K562 (cell line): Measurements from ENCODE around the gene PRKRIP1. TPM values are rescaled to one million over a fixed set of nuclear protein-coding genes. Genes with fewer than 3 reads are reported as not detected.
A peak's percentile ranks its signal among the peaks of the same experiment; 100 is the strongest.

ENCODE experiments used
- microRNA-seq: library from miRNA; unstranded; fragments of <30 nt; microRNA quantifications from one replicate; pipeline ENCODE4, GENCODE V29; 2018; ENCODE audit warnings: borderline microRNAs expressed
- polyA plus RNA-seq, 8 experiments: library from polyadenylated mRNA; depleted of rRNA in 4 of 8; stranded (reverse) in 5 of 8; unstranded in 3 of 8; fragments of >200 nt; fragmentation: Nextera tagmentation in 2 of 8; fragmentation: Illumina TruSeq in 1 of 8; extraction: Ambion mirVana in 2 of 8; extraction: Trizol in 1 of 8; gene quantifications; 2 replicates each; pipeline versions ENCODE4 v1.2.1 to v1.2.3, GENCODE V29; 2011 to 2014; ENCODE audit warnings: inconsistent platforms in 1 of 8, missing spikeins in 1 of 8
- small RNA-seq: library from RNA; depleted of rRNA; stranded (forward); fragments of <200 nt; gene quantifications from one replicate; pipeline ENCODE3, GENCODE V24; 2014
- total RNA-seq, 7 experiments: library from RNA; depleted of rRNA in 6 of 7; stranded (reverse); fragments of >200 nt in 6 of 7; fragmentation: Illumina TruSeq in 2 of 7; extraction: Trizol in 2 of 7; gene quantifications; 2 replicates each; pipeline versions ENCODE4 v1.2.1 to v1.2.3, GENCODE V29; 2011 to 2021; ENCODE audit warnings: low replicate concordance in 1 of 7

The PRKRIP1 gene
- total and polyA plus RNA-seq, 9 of the 15 experiments (the other 6 are each of a cell fraction or from before 2014, with no cell fraction given): 14.9 to 52.1 (median 19.8) TPM

Small RNA genes lying within 50 kb of the gene (microRNA-seq; reads per million reads assigned to microRNA genes)
- gene MIR4467: not detected
- gene MIR5090: 2.5 reads per million, percentile 31 among the genes with 10 or more reads in this experiment
- not detected for gene MIR548O

Small RNA genes lying within 50 kb of the gene (small RNA-seq; reads per million reads assigned to genes)
- gene AC091390.4 (not detected), gene MIR548O (not detected)

Other genes with a start within 250 kb of the PRKRIP1 start
Only the 7 nearest of the 12 such genes appear.
- 0.68 TPM in 1 of 2 replicates, not detected in the other for gene SH2B2, start 109.5 kb upstream of the PRKRIP1 start, total RNA-seq (2014; rRNA removed)
- not detected in 2 replicates for gene SH2B2, start 109.5 kb upstream of the PRKRIP1 start, total RNA-seq (2014; rRNA removed; fragmentation: Illumina TruSeq; extraction: Trizol)
- 0.08 TPM in 1 of 2 replicates, not detected in the other for gene SH2B2, start 109.5 kb upstream of the PRKRIP1 start, total RNA-seq (2015; rRNA removed; fragmentation: Illumina TruSeq; extraction: Trizol)
- gene SH2B2, start 109.5 kb upstream of the PRKRIP1 start, total RNA-seq (2021): 0.34 and 0.89 TPM in 2 replicates
- 0.03 and 0.07 TPM in 2 replicates for gene SH2B2, start 109.5 kb upstream of the PRKRIP1 start, polyA plus RNA-seq (2011; rRNA removed)
- gene SH2B2, start 109.5 kb upstream of the PRKRIP1 start, polyA plus RNA-seq (2014; fragmentation: Illumina TruSeq; extraction: Trizol): 0.07 and 0.08 TPM in 2 replicates
- not detected for gene SH2B2, start 109.5 kb upstream of the PRKRIP1 start, polyA plus RNA-seq (2014; fragmentation: Nextera tagmentation; extraction: Ambion mirVana)
- 0.07 and 0.12 TPM in 2 replicates for gene SH2B2, start 109.5 kb upstream of the PRKRIP1 start, polyA plus RNA-seq (2014; rRNA removed)
- gene SPDYE6, start 39.9 kb upstream of the PRKRIP1 start, total RNA-seq (2014; rRNA removed): not detected in 2 replicates
- not detected in 2 replicates for gene SPDYE6, start 39.9 kb upstream of the PRKRIP1 start, total RNA-seq (2014; rRNA removed; fragmentation: Illumina TruSeq; extraction: Trizol)
- not detected in 2 replicates for gene SPDYE6, start 39.9 kb upstream of the PRKRIP1 start, total RNA-seq (2015; rRNA removed; fragmentation: Illumina TruSeq; extraction: Trizol)
- not detected in 2 replicates for gene SPDYE6, start 39.9 kb upstream of the PRKRIP1 start, total RNA-seq (2021)
- not detected in 2 replicates for gene SPDYE6, start 39.9 kb upstream of the PRKRIP1 start, polyA plus RNA-seq (2011; rRNA removed)
- gene SPDYE6, start 39.9 kb upstream of the PRKRIP1 start, polyA plus RNA-seq (2014; fragmentation: Illumina TruSeq; extraction: Trizol): not detected in 2 replicates
- gene SPDYE6, start 39.9 kb upstream of the PRKRIP1 start, polyA plus RNA-seq (2014; fragmentation: Nextera tagmentation; extraction: Ambion mirVana): under 1 TPM; 0.24 to 0.35 TPM
- gene SPDYE6, start 39.9 kb upstream of the PRKRIP1 start, polyA plus RNA-seq (2014; rRNA removed): not detected in 2 replicates
- 18.3 and 23.1 TPM in 2 replicates for gene ORAI2, start 37.2 kb downstream of the PRKRIP1 start, total RNA-seq (2014; rRNA removed)
- 4.0 and 4.1 TPM in 2 replicates for gene ORAI2, start 37.2 kb downstream of the PRKRIP1 start, total RNA-seq (2014; rRNA removed; fragmentation: Illumina TruSeq; extraction: Trizol)
- gene ORAI2, start 37.2 kb downstream of the PRKRIP1 start, total RNA-seq (2015; rRNA removed; fragmentation: Illumina TruSeq; extraction: Trizol): 9.0 and 9.2 TPM in 2 replicates
- 23.5 and 27.7 TPM in 2 replicates for gene ORAI2, start 37.2 kb downstream of the PRKRIP1 start, total RNA-seq (2021)
- gene ORAI2, start 37.2 kb downstream of the PRKRIP1 start, polyA plus RNA-seq (2011; rRNA removed): 14.3 and 16.0 TPM in 2 replicates
- 7.7 and 18.6 TPM in 2 replicates for gene ORAI2, start 37.2 kb downstream of the PRKRIP1 start, polyA plus RNA-seq (2014; fragmentation: Illumina TruSeq; extraction: Trizol)
- gene ORAI2, start 37.2 kb downstream of the PRKRIP1 start, polyA plus RNA-seq (2014; fragmentation: Nextera tagmentation; extraction: Ambion mirVana): 1 to 10 TPM; 1.1 to 2.0 TPM
- gene ORAI2, start 37.2 kb downstream of the PRKRIP1 start, polyA plus RNA-seq (2014; rRNA removed): 16.7 and 18.9 TPM in 2 replicates
- 21.4 and 41.5 TPM in 2 replicates for gene ALKBH4, start 68.5 kb downstream of the PRKRIP1 start, total RNA-seq (2014; rRNA removed)
- gene ALKBH4, start 68.5 kb downstream of the PRKRIP1 start, total RNA-seq (2014; rRNA removed; fragmentation: Illumina TruSeq; extraction: Trizol): 5.7 and 7.2 TPM in 2 replicates
- 13.5 and 15.2 TPM in 2 replicates for gene ALKBH4, start 68.5 kb downstream of the PRKRIP1 start, total RNA-seq (2015; rRNA removed; fragmentation: Illumina TruSeq; extraction: Trizol)
- 18.5 and 19.6 TPM in 2 replicates for gene ALKBH4, start 68.5 kb downstream of the PRKRIP1 start, total RNA-seq (2021)
- 4.6 and 4.7 TPM in 2 replicates for gene ALKBH4, start 68.5 kb downstream of the PRKRIP1 start, polyA plus RNA-seq (2011; rRNA removed)
- 7.1 and 10.0 TPM in 2 replicates for gene ALKBH4, start 68.5 kb downstream of the PRKRIP1 start, polyA plus RNA-seq (2014; fragmentation: Illumina TruSeq; extraction: Trizol)
- 10 to 100 TPM in 1 of 2 experiments, 1 to 10 TPM in 1; 6.7 to 11.8 TPM for gene ALKBH4, start 68.5 kb downstream of the PRKRIP1 start, polyA plus RNA-seq (2014; fragmentation: Nextera tagmentation; extraction: Ambion mirVana)
- gene ALKBH4, start 68.5 kb downstream of the PRKRIP1 start, polyA plus RNA-seq (2014; rRNA removed): 13.8 and 18.1 TPM in 2 replicates
- 51.2 and 62.4 TPM in 2 replicates for gene LRWD1, start 68.6 kb downstream of the PRKRIP1 start, total RNA-seq (2014; rRNA removed)
- gene LRWD1, start 68.6 kb downstream of the PRKRIP1 start, total RNA-seq (2014; rRNA removed; fragmentation: Illumina TruSeq; extraction: Trizol): 14.1 and 21.3 TPM in 2 replicates
- 38.3 and 38.5 TPM in 2 replicates for gene LRWD1, start 68.6 kb downstream of the PRKRIP1 start, total RNA-seq (2015; rRNA removed; fragmentation: Illumina TruSeq; extraction: Trizol)
- gene LRWD1, start 68.6 kb downstream of the PRKRIP1 start, total RNA-seq (2021): 64.7 and 66.0 TPM in 2 replicates
- 25.8 and 28.5 TPM in 2 replicates for gene LRWD1, start 68.6 kb downstream of the PRKRIP1 start, polyA plus RNA-seq (2011; rRNA removed)
- 33.2 and 52.4 TPM in 2 replicates for gene LRWD1, start 68.6 kb downstream of the PRKRIP1 start, polyA plus RNA-seq (2014; fragmentation: Illumina TruSeq; extraction: Trizol)
- gene LRWD1, start 68.6 kb downstream of the PRKRIP1 start, polyA plus RNA-seq (2014; fragmentation: Nextera tagmentation; extraction: Ambion mirVana): under 1 TPM; 0.61 to 0.78 TPM
- 64.8 and 65.7 TPM in 2 replicates for gene LRWD1, start 68.6 kb downstream of the PRKRIP1 start, polyA plus RNA-seq (2014; rRNA removed)
- 132 and 160 TPM in 2 replicates for gene POLR2J, start 82.6 kb downstream of the PRKRIP1 start, total RNA-seq (2014; rRNA removed)
- gene POLR2J, start 82.6 kb downstream of the PRKRIP1 start, total RNA-seq (2014; rRNA removed; fragmentation: Illumina TruSeq; extraction: Trizol): 70.3 and 80.8 TPM in 2 replicates
- 141 TPM in 2 replicates for gene POLR2J, start 82.6 kb downstream of the PRKRIP1 start, total RNA-seq (2015; rRNA removed; fragmentation: Illumina TruSeq; extraction: Trizol)
- 97.8 and 104 TPM in 2 replicates for gene POLR2J, start 82.6 kb downstream of the PRKRIP1 start, total RNA-seq (2021)
- gene POLR2J, start 82.6 kb downstream of the PRKRIP1 start, polyA plus RNA-seq (2011; rRNA removed): 84.6 and 113 TPM in 2 replicates
- gene POLR2J, start 82.6 kb downstream of the PRKRIP1 start, polyA plus RNA-seq (2014; fragmentation: Illumina TruSeq; extraction: Trizol): 220 and 231 TPM in 2 replicates
- gene POLR2J, start 82.6 kb downstream of the PRKRIP1 start, polyA plus RNA-seq (2014; fragmentation: Nextera tagmentation; extraction: Ambion mirVana): 10 to 100 TPM; 32.3 to 85.8 TPM
- gene POLR2J, start 82.6 kb downstream of the PRKRIP1 start, polyA plus RNA-seq (2014; rRNA removed): 175 and 180 TPM in 2 replicates
- 0.73 and 1.8 TPM in 2 replicates for gene RASA4B, start 121.4 kb downstream of the PRKRIP1 start, total RNA-seq (2014; rRNA removed)
- gene RASA4B, start 121.4 kb downstream of the PRKRIP1 start, total RNA-seq (2014; rRNA removed; fragmentation: Illumina TruSeq; extraction: Trizol): 0.19 and 0.69 TPM in 2 replicates
- 0.94 and 1.4 TPM in 2 replicates for gene RASA4B, start 121.4 kb downstream of the PRKRIP1 start, total RNA-seq (2015; rRNA removed; fragmentation: Illumina TruSeq; extraction: Trizol)
- gene RASA4B, start 121.4 kb downstream of the PRKRIP1 start, total RNA-seq (2021): 2.9 and 3.5 TPM in 2 replicates
- gene RASA4B, start 121.4 kb downstream of the PRKRIP1 start, polyA plus RNA-seq (2011; rRNA removed): 1.5 and 3.3 TPM in 2 replicates
- 1.5 and 2.6 TPM in 2 replicates for gene RASA4B, start 121.4 kb downstream of the PRKRIP1 start, polyA plus RNA-seq (2014; fragmentation: Illumina TruSeq; extraction: Trizol)
- under 1 TPM in 1 of 2 experiments, not detected in 1; 0.01 TPM for gene RASA4B, start 121.4 kb downstream of the PRKRIP1 start, polyA plus RNA-seq (2014; fragmentation: Nextera tagmentation; extraction: Ambion mirVana)
- 2.4 and 2.5 TPM in 2 replicates for gene RASA4B, start 121.4 kb downstream of the PRKRIP1 start, polyA plus RNA-seq (2014; rRNA removed)